Heart right ventricle (tissue), 16 donors: ENCODE data around the gene DUX4. TPM values are rescaled to one million over a fixed set of nuclear protein-coding genes. Genes with fewer than 3 reads are reported as not detected.
A peak's percentile ranks its signal among the peaks of the same experiment; 100 is the strongest.
"Not testable (repeated sequence)": the region's sequence is repeated elsewhere in the genome, so short reads cannot be mapped to it uniquely, and the experiment has no call there.

Source experiments
- ATAC-seq, 8 donors: fragments of 200-7000 bp; cut with Tn5 transposase; one replicate each; pipeline ENCODE4 v1.9.1; 2020; ENCODE audit warnings: mild to moderate bottlenecking in 8 of 8, moderate library complexity in 8 of 8, moderate number of reproducible peaks in 1 of 8
- DNase-seq, 2 donors: peaks; one replicate each; pipeline ENCODE4 v3.0.0-alpha.2; 2020
- H3K27ac ChIP-seq, 10 donors: fragments of 200-600 bp; sonication (generic) in 2 of 10; one replicate each; pipeline versions ENCODE4 v1.5.0 to v1.8.0; 2020 to 2022; ENCODE audit warnings: mild to moderate bottlenecking in 3 of 10
- H3K27me3 ChIP-seq, 7 donors: fragments of 200-600 bp; one replicate each; pipeline ENCODE4 v1.8.0; 2021 to 2022; ENCODE audit warnings: mild to moderate bottlenecking in 2 of 7
- H3K36me3 ChIP-seq, 9 donors: fragments of 200-600 bp; sonication (generic) in 1 of 9; one replicate each; pipeline versions ENCODE4 v1.5.0 to v1.8.0; 2020 to 2022; ENCODE audit warnings: mild to moderate bottlenecking in 2 of 9
- H3K4me1 ChIP-seq, 9 donors: fragments of 200-600 bp; sonication (generic) in 1 of 9; one replicate each; pipeline versions ENCODE4 v1.5.0 to v1.8.0; 2020 to 2022; ENCODE audit warnings: mild to moderate bottlenecking in 4 of 9
- H3K4me3 ChIP-seq, 10 donors: fragments of 200-600 bp; sonication (generic) in 2 of 10; one replicate each; pipeline versions ENCODE4 v1.5.0 to v1.8.0; 2020 to 2022; ENCODE audit warnings: mild to moderate bottlenecking in 7 of 10, moderate library complexity in 2 of 10
- H3K9me3 ChIP-seq, 11 donors: fragments of 200-600 bp in 10 of 11; sonication (generic) in 2 of 11; one replicate each; pipeline versions ENCODE4 v1.5.0 to v1.8.0; 2013 to 2022; ENCODE audit warnings: mild to moderate bottlenecking in 2 of 11, control low read depth in 1 of 11, moderate library complexity in 1 of 11
- WGBS, 2 donors: extraction: QIAGEN DNeasy Blood & Tissue Kit; methylation state at CpG; one replicate each; pipeline ENCODE4 v1.1.7; 2013; ENCODE audit warnings: inconsistent platforms in 1 of 2; 5-methylcytosine and 5-hydroxymethylcytosine counted together
- intact Hi-C, 10 donors: fragments of 100-400 bp; cut with DNase I; formaldehyde crosslinking; loops; one replicate each; pipeline versions ENCODE4 v1.11.1 to v1.14.2; 2022
- long read RNA-seq, 3 donors: library from polyadenylated mRNA; unstranded; transcript quantifications; one replicate each; pipeline ENCODE4 v2.0.0, GENCODE V29; 2020 to 2021
- polyA plus RNA-seq, 2 donors: library from polyadenylated mRNA; stranded (reverse); fragments of 200-250 nt; gene quantifications; one replicate each; pipeline ENCODE4 v1.2.3, GENCODE V29; 2013
- total RNA-seq, 10 donors: library from RNA; stranded (reverse); fragmentation: NEBNext Ultra II Directional in 3 of 10; extraction: Animal tissue kit (Norgen Biotek cat#: 25700) in 3 of 10; gene quantifications; one replicate each; pipeline versions ENCODE4 v1.2.1 to v1.2.4, GENCODE V29; 2021 to 2023
- donor health status: Arrhythmogenic right ventricular cardiomyopathy.
- donor health status: ischemic (EF 13 %, LVEDD 7.1; RV severe dilation, severe dysfunction).
- donor health status: healthy with polysubstance abuse.
- donor health status: DM: no; HTN: yes; CAD: no.
- donor health status: DM: no; HTN: no; CAD: no.
- donor health status: ischemic (EF 25% LVEDD 6.9; RV normal size, moderate dysfunction).
- donor health status: ischemic (EF 25% LVEDD 5.7; RV mildly dilated, moderate dysfunction).
- donor health status: healthy.
- donor health status: DM: yes; HTN: yes; CAD: no.
- donor health status: Ischemic cardiomyopathy.
- donor health status: ischemic (EF 35%, LVEDD 5.7; RV mildly dilated, moderate dysfunction).
- donor health status: nonischemic (EF 11% LVEDD 7.7; RV severe dilation, severe dysfunction).
- donor health status: DM: yes; HTN: yes; CAD: no.
- donor health status: PGD.
- donor health status: ischemic (EF 29% LVEDD 5.4; RV normal size, mild dysfunction).
- donor health status: nonischemic (EF 23%, LVEDD 6.1; RV moderate dilation, normal function).

Gene DUX4
- not detected for total RNA-seq
- not detected for polyA plus RNA-seq
- long read RNA-seq, donor 1, result 0 reads
- long read RNA-seq, donor 2, result 0 reads
- long read RNA-seq, donor 3, result 0 reads

DNA sequence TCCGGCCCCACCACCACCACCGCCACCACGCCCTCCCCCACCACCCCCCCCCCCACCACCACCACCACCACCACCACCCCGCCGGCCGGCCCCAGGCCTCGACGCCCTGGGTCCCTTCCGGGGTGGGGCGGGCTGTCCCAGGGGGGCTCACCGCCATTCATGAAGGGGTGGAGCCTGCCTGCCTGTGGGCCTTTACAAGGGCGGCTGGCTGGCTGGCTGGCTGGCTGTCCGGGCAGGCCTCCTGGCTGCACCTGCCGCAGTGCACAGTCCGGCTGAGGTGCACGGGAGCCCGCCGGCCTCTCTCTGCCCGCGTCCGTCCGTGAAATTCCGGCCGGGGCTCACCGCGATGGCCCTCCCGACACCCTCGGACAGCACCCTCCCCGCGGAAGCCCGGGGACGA lies at the start of gene DUX4:
Gene DUX4 (plus strand): TSS at position 347 of the 400 bp plus-strand sequence. CDS start 0 bp downstream, at position 347.
- DNase-seq, result not testable (repeated sequence)

GRCh38 chr4:190175436-190175835 lies 1.9 kb downstream of the DUX4 start:
- H3K9me3 ChIP-seq, H3K4me3 ChIP-seq, H3K27ac ChIP-seq, H3K36me3 ChIP-seq, DNase-seq, H3K27me3 ChIP-seq, intact Hi-C loops, ATAC-seq, H3K4me1 ChIP-seq: not testable (repeated sequence)
- WGBS, 2 donors, result 44 to 55% methylated on average over 23 to 27 of the region's 33 CpGs

More for the DNA sequence above, at the start of gene DUX4:
- H3K36me3 ChIP-seq, ATAC-seq, H3K27ac ChIP-seq, H3K27me3 ChIP-seq, H3K4me1 ChIP-seq, H3K9me3 ChIP-seq, H3K4me3 ChIP-seq, intact Hi-C loops: not testable (repeated sequence)
- 94% methylated on average over 6 of the region's 32 CpGs; no CpG with 5 or more reads in 1 of the 2 donors for WGBS, 2 donors

- intact Hi-C loops, H3K4me3 ChIP-seq, H3K4me1 ChIP-seq, H3K9me3 ChIP-seq, H3K36me3 ChIP-seq, H3K27ac ChIP-seq, H3K27me3 ChIP-seq: not testable (repeated sequence)
- peak in 1 of 2 donors; percentile 28 for DNase-seq
- 35 to 40% methylated on average over 4 of the region's 6 CpGs for WGBS, 2 donors
- peak; percentile 9 to 81 (median 62) for ATAC-seq
Measured at GRCh38 chr4:190177727-190178605, 4.4 kb downstream of the DUX4 start.

DNA sequence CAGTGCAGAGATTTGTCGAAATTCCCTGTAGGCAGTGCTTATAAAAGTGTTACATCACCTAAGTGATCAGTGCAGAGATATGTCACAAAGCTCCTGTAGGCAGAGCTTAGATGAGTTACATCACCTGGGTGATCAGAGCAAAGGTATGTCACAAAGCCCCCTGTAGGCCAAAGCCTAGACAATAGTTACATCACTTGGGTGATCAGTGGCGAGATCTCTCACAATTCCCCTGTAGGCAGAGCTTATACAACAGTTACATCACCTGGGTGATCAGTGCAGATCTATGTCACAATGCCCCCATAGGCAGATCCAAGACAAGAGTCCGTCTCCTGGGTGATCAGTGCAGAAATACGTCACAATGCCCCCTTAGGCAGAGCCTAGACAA lies 5.0 kb downstream of the DUX4 start:
- H3K9me3 ChIP-seq, DNase-seq, H3K27me3 ChIP-seq, H3K27ac ChIP-seq, H3K4me1 ChIP-seq, intact Hi-C loops, H3K4me3 ChIP-seq, H3K36me3 ChIP-seq: not testable (repeated sequence)
- WGBS, 2 donors, result 31 to 40% methylated on average over 3 of the region's 4 CpGs
- peak in 5 of 8 donors; percentile 7 to 61 (median 32) for ATAC-seq

- H3K4me3 ChIP-seq, H3K36me3 ChIP-seq, H3K9me3 ChIP-seq, H3K4me1 ChIP-seq, H3K27me3 ChIP-seq, H3K27ac ChIP-seq, DNase-seq, intact Hi-C loops: not testable (repeated sequence)
- no CpG with 5 or more reads among the region's 2 CpGs for WGBS, 2 donors
- ATAC-seq, result peak; percentile 73 to 92 (median 78)
Measured at GRCh38 chr4:190179030-190179739, 5.6 kb downstream of the DUX4 start.

DNA sequence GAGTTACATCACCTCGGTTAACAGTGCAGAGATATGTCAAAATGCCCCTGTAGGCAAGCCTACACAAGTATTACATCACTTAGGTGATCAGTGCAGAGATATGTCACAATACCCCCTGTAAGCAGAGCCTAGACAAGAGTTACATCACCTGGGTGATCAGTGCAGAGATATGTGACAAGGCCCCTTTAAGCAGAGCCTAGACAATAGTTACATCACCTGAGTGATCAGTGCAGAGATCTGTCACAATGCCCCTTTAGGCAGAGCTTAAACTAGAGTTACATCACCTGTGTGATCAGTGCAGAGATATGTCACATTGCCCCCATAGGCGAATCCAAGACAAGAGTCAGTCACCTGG lies 6.1 kb downstream of the DUX4 start:
- H3K4me1 ChIP-seq, H3K27me3 ChIP-seq, DNase-seq, H3K27ac ChIP-seq, H3K36me3 ChIP-seq, H3K4me3 ChIP-seq, H3K9me3 ChIP-seq, intact Hi-C loops: not testable (repeated sequence)
- 0% methylated on average over 1 of the region's 2 CpGs for WGBS, 2 donors
- peak; percentile 43 to 74 (median 58) for ATAC-seq

DNA sequence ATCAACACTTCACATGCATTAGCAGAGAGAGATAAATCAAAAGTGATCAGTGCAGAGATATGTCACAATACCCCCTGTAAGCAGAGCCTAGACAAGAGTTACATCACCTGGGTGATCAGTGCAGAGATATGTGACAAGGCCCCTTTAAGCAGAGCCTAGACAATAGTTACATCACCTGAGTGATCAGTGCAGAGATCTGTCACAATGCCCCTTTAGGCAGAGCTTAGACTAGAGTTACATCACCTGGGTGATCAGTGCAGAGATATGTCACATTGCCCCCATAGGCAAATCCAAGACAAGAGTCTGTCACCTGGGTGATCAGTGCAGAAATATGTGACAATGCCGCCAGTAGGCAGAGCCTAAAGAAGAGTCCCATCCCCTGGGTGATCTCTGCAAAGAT lies 7.4 kb downstream of the DUX4 start:
- peak in 2 of 8 donors; percentile 39 for ATAC-seq
- intact Hi-C loops, H3K9me3 ChIP-seq, H3K27me3 ChIP-seq, H3K4me1 ChIP-seq, H3K4me3 ChIP-seq, H3K27ac ChIP-seq, H3K36me3 ChIP-seq, DNase-seq: not testable (repeated sequence)
- WGBS, 2 donors, result 17 to 19% methylated on average over 1 of the region's 1 CpG

GRCh38 chr4:190181481-190182100 lies 8.0 kb downstream of the DUX4 start:
- H3K9me3 ChIP-seq, H3K27ac ChIP-seq, H3K36me3 ChIP-seq, H3K4me3 ChIP-seq, H3K4me1 ChIP-seq, ATAC-seq, intact Hi-C loops, H3K27me3 ChIP-seq: not testable (repeated sequence)
- WGBS, 2 donors, result 90% methylated on average over 2 of the region's 7 CpGs; no CpG with 5 or more reads in 1 of the 2 donors
- peak in 1 of 2 donors; percentile 14 for DNase-seq

DNA sequence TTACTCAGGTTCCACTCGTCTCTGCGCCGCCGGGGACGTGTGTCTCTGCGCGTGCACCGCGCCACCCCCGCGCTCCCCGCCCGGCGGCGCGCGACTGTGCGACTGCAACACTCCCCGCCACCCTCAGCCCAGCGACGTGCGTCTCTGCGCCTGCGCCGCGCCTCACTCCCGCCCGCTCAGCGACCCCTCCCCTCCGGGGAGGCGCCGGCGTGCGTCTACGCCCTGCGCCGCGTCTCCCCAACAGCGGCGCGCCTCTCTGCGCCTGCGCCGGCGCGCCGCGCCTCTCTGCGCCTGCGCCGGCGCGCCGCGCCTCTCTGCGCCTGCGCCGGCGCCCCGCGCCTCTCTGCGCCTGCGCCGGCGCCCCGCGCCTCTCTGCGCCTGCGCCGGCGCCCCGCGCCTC lies 29.9 kb downstream of the DUX4 start:
- H3K9me3 ChIP-seq, H3K36me3 ChIP-seq, H3K4me3 ChIP-seq, H3K27me3 ChIP-seq, ATAC-seq, H3K4me1 ChIP-seq, H3K27ac ChIP-seq, intact Hi-C loops: not testable (repeated sequence)
- DNase-seq, result peak in 1 of 2 donors; percentile 16
- 74 to 75% methylated on average over 40 to 43 of the region's 73 CpGs for WGBS, 2 donors
